Measurements from ENCODE around the gene GABBR2.

GRCh38 chr9:98302938-98303632 lies 405.6 kb downstream of the GABBR2 start:
- TF ChIP-seq, protein P1, sequence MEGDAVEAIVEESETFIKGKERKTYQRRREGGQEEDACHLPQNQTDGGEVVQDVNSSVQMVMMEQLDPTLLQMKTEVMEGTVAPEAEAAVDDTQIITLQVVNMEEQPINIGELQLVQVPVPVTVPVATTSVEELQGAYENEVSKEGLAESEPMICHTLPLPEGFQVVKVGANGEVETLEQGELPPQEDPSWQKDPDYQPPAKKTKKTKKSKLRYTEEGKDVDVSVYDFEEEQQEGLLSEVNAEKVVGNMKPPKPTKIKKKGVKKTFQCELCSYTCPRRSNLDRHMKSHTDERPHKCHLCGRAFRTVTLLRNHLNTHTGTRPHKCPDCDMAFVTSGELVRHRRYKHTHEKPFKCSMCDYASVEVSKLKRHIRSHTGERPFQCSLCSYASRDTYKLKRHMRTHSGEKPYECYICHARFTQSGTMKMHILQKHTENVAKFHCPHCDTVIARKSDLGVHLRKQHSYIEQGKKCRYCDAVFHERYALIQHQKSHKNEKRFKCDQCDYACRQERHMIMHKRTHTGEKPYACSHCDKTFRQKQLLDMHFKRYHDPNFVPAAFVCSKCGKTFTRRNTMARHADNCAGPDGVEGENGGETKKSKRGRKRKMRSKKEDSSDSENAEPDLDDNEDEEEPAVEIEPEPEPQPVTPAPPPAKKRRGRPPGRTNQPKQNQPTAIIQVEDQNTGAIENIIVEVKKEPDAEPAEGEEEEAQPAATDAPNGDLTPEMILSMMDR (IDR thresholded peaks at IDR 0.05): no peak
- TF ChIP-seq POLR2A (IDR thresholded peaks at IDR 0.05): no peak
- no peak for TF ChIP-seq EP300 (IDR thresholded peaks at IDR 0.05)
- TF ChIP-seq POLR2AphosphoS5 (IDR thresholded peaks at IDR 0.05): no peak

Data from suprapubic skin (tissue), 4 donors.